GM12864 (cell line): ENCODE data around the gene ZFPM1.

Experiments used
- DNase-seq: peaks from one replicate; pipeline ENCODE4 v3.0.0-alpha.2; 2011; ENCODE audit warnings: low read depth
- H3K4me3 ChIP-seq: 2 replicates; pipeline ENCODE4 v1.5.1; 2011; ENCODE audit warnings: mild to moderate bottlenecking, low read depth, low read length, control low read depth
- TF ChIP-seq, protein P1 (sequence below): IDR thresholded peaks from 2 replicates; pipeline ENCODE4 v1.5.1; 2011; ENCODE audit warnings: low read depth, mild to moderate bottlenecking, moderate library complexity, low read length, control low read depth, inconsistent platforms; ENCODE audit errors: missing control alignments

ZFPM1 gene

DNA sequence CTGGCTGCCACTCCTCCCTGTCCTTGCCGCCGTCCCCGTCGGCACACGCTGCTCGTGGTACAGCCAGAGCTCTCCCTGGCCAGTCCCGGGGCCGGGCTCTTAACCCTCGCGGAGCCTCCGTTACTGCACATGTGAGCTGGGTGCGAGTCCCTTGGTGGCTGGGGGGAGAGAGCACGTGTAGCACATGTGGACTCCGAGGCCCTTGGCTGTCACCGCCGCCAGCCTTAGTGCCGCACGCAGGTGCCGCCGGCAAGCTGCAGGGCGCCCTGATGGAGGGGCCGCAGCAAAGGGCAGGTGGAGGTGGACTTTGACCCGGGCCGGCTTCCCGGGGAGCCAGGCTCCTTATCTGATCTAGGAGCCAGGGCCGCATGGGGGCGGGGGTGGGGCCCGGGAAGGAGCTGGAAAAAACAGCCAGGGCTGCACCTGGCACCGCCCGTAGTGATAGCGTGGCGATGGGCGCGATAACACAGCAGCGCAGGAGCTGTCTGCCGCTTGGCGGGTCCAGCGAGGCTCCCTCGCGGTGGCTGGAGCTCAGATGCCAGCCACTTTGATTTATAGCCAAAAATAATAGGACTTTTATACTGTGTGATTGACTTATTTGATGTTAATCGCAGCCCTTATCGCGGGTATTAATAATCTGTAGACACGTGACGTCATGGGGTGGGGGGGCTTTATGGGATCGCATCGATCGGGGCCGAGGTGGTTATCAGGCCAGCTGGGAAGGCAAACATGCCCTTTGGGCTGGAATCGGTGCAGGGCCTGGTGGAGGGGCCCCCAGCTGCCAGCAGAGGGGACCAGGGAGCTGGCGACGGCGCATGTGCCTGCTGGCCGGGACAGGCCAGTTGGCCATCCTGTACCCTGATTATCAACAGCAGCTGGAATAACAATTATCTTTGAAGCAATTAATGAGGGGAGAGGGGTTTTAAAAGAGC, 35.1 kb downstream of the ZFPM1 start:
- DNase-seq = no peak
- TF ChIP-seq, protein P1, sequence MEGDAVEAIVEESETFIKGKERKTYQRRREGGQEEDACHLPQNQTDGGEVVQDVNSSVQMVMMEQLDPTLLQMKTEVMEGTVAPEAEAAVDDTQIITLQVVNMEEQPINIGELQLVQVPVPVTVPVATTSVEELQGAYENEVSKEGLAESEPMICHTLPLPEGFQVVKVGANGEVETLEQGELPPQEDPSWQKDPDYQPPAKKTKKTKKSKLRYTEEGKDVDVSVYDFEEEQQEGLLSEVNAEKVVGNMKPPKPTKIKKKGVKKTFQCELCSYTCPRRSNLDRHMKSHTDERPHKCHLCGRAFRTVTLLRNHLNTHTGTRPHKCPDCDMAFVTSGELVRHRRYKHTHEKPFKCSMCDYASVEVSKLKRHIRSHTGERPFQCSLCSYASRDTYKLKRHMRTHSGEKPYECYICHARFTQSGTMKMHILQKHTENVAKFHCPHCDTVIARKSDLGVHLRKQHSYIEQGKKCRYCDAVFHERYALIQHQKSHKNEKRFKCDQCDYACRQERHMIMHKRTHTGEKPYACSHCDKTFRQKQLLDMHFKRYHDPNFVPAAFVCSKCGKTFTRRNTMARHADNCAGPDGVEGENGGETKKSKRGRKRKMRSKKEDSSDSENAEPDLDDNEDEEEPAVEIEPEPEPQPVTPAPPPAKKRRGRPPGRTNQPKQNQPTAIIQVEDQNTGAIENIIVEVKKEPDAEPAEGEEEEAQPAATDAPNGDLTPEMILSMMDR = no peak
- no peak overlapping the region for H3K4me3 ChIP-seq

DNA sequence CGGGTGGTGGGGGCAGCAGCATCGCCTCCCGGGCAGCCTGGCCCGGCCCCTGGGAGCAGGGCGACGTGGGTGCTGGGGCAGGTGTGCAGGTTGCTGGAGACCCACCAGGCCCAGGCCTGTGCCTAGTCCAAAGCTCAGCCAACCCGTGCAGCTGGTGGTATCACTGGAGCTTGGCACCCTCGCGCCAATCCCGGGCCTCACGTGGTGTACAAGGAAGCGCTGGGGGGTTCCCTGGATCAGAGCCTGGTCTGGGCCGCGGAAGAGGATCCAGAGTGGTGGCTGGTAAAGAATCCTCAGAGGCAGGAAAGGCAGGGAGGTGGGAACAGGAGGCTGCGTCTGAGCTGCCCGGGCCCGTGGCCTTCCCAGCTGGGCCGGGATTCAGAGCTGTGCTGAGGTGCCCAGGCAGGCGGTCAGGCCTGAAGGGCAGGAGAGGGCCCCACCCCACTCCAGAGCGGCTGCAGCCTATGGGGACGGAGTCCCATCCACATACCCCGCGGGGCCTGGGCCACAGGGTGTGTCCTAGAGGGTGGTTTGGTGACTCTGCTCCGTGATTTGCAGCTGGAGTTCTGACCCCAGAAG, 36.2 kb downstream of the ZFPM1 start:
- TF ChIP-seq, protein P1 = no peak

DNA sequence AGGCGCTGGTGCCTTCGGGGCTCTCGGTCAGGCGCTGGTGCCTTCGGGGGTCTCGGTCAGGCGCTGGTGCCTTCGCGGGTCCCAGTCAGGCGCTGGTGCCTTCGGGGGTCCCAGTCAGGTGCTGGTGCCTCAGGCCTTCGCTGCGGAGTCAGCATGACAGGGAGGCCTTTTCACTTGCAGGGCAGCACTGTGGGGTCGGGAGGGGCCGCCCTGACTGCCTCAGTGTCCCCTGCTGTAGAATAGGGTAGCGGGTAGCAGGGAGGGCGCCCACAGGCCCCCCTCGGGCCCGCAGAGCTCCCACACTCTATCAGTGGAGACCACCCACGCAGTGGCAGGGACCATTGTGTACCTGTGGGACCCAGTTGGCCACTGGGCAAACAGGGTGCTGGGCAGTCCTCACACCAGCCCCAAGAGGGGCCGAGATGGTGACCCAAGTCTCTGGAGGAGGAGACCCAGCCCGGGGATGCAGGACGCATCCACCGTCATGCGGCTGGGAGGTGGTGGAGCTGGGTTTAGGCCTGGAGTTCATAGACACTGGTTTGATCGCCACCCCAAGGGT, 38.0 kb downstream of the ZFPM1 start:
- DNase-seq = no peak
- H3K4me3 ChIP-seq = no peak overlapping the region
- TF ChIP-seq, protein P1 = no peak

More for the DNA sequence above, 36.2 kb downstream of the ZFPM1 start:
- DNase-seq = no peak
- H3K4me3 ChIP-seq = no peak overlapping the region

DNA sequence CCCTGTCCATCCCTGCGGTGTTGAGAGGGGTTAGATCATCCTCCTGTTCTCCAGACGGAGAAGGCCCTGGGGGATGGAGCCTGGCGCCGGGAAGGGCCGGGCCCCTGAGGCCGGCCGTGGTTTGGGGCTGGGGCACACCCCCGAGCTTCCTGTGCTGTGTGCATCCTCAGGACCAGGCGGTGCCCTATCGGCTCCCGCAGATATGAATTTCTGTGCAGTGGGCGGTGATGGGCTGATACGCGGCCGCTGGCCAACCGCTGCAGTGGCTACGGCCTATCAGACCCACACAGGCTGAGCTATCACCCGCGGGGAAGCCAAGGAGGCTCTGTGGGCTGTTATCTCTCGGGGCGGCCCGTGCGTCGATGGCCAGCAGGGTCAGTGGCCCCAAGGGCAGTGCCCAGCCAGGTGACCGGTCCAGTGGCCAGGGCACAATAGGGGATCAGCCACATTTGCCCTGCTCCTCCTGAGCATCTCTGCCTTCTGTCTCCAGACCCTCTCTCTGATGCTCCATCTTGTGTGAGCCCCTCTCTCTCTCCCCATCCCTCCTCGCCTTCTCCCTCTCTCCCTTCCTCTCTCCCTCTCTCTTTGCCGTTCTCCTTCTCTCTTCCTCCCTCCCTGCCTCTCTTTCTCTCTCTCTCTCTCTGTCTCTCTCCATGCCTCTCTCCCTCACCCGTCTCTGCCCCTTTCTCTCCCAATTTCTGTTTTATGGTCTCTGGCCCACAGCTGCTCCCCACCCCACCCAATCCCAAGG, 38.7 kb downstream of the ZFPM1 start:
- H3K4me3 ChIP-seq = no peak overlapping the region
- no peak for DNase-seq
- TF ChIP-seq, protein P1 = no peak

DNA sequence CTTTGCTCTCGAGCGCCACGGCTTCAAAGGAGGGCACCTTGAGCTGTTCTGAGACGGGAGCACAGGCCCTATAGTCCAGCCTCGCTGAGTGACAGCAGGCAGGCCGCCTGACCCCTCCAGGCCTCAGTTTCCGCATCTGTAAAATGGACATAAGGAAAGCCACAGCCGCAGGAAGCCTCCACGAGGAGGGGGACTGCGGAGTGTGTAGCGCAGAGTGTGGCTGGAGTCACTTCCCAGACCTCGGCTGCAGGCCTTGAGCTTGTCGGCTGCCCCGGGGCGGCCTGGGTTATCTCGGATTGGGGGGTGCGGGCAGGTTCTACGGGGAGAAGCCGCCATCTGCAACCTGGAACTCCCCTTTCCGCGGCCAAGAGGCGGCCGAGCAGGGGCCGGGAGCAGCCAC, 40.8 kb downstream of the ZFPM1 start:
- TF ChIP-seq, protein P1 = no peak
- DNase-seq = no peak

DNA sequence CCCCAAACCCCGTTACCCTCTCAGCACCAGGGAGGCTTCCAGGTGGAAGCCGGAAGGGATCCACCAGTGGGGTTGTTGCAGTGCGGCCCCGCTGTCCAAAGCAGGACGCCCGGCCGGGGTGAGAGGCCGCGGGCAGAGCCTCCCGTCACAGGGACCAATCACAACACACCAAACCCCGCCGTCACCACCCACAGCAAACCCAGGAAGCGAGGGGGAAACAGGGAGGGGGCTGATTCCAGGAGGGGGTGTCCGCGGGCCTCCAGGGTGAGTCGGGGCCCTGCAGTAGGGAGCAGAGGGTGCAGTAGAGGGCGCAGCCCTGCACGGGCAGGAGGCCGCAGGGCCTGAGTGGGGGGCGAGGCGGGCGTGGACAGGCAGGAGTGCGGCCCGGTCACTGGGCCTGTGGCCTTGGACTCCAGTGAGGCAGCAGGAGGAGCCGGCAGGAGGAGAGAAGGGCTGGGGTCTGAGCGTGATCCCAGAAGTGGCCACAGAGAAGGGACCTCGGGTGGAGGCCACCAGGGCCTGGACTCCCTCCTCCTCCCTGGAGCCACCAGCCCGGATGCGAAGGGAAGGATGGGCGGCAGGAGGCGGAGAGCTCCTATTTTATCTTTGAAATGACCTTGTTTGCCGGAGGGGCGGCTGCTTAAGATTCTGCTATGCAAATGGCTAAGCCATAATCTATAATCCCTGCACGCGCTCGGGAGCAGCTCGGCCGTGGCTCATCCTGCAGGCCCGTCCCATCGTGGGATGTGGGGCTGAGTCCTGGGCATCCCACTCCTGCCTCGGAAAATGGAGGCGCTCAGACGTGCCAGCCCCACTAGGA, 41.5 kb downstream of the ZFPM1 start:
- no peak overlapping the region for H3K4me3 ChIP-seq
- DNase-seq = no peak
- TF ChIP-seq, protein P1 = no peak

More for the DNA sequence above, 40.8 kb downstream of the ZFPM1 start:
- no peak overlapping the region for H3K4me3 ChIP-seq
